HG03558 (cell line): Measurements from ENCODE around the gene HSPA1A.
"Not testable (repeated sequence)": the region's sequence is repeated elsewhere in the genome, so short reads cannot be mapped to it uniquely, and the experiment has no call there.

ENCODE experiments used
- ATAC-seq: cut with Tn5 transposase; IDR thresholded peaks from one replicate; pipeline ENCODE4 v1.9.1; 2021; ENCODE audit warnings: moderate number of reproducible peaks; ENCODE audit not compliant: unreplicated experiment; ENCODE audit errors: extremely low read depth

Gene HSPA1A

DNA sequence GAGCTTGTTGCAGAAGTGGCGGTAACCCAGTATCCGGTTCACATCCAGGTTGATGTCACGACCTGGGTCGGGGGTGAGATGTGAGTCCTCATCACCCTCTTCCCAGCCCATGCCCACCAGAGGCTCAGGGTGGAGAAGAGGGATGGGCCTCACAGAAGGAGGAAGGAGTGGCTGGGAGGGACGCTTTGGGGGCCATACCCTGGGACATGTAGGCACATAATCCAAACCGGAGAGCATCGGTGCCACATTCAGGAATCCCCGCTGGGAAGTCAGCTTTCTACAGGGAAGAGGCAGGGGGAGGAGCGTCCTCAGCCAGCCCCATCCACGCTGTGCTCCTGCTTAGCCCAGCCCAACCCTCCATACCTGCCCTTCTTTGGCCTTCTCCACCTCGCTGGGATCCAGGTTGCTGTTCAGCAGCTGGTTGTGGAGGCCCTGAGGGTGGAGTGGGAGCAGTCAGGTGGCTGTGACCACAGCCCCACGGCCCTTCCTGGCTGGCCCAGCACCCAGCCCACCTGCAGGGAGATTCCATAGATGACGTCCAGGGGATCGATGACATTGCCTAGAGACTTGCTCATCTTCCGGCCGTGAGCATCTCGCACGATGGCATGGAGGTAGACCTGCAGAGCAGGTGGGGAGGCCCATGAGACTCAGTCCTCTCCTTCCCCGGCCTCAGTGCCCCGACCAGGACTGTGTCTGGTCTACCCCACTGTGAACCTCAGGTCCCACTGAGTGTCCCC lies 34.7 kb upstream of the HSPA1A start:
- no peak for ATAC-seq

DNA sequence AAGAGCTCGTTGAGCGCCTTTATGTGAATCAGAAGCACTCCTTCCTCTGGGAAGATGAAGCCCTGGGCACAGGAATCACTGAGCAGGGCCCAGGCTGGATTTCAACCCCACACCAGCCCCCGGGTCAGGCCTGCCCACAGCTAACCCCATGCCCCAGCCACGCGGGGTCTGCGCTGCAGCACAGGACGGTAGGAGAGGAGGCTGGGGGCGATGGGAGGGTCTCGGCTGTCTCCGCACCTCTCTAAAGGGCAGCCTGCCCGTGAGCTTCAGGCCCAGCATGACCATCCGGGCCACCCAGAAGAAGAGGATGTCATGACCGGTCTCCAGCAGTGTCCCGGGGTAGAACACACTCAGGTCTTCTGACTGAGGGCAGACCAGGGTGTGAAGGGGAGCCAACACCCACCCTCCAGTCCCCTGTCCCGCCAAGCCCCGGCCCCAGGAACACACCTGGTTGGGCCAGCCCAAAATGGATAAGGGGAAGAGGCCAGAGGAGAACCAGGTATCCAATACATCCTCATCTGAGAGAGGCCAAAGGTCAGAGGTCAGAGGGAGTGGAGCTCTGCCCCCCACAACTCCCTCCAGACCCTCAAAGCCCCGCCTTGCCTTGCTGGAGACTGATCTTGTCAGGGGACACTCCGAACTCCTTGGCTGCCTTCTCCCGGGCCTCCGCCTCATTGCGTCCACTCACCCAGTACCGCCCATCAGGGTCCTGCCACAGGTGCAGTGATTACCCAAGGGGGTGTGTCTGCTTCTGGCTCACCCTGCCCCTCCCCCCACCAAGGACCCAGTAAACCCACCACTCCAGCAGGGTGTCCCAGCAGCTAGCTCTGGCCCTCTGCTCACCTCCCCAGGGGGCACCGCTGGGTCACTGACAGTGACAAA lies 33.9 kb upstream of the HSPA1A start:
- ATAC-seq, result no peak

DNA sequence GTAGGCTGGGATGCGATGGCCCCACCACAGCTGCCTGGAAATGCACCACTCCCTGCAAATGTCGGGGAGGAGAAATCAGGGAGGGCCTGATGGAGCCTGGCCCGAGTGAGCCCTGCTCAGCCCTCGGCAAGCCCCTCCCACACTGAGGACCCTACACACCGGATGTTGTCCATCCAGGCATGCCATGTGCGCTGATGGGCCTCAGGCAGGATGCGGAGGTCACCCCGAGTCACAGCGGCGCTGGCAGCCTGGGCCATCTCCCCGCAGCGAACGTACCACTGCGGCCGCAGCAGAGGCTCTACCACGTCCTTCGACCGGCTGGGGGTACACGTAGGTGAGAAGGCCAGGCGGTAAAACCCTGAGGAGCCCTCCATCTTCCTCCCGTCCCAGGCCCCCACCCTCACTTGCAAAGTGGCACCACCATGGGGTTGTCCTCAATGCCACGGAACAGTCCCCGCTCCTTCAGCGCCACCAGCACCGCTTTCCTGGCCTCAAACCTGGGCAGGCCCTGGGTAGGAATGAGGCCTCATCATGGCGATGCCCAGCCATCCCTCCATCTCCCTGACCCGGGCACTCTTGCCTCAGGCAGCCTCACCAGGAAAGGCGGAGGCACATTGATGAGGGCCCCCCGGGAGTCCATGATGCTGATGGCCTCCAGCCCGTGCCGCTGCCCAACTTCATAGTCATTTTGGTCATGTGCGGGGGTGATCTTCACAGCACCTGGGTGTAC lies 33.1 kb upstream of the HSPA1A start:
- no peak for ATAC-seq

DNA sequence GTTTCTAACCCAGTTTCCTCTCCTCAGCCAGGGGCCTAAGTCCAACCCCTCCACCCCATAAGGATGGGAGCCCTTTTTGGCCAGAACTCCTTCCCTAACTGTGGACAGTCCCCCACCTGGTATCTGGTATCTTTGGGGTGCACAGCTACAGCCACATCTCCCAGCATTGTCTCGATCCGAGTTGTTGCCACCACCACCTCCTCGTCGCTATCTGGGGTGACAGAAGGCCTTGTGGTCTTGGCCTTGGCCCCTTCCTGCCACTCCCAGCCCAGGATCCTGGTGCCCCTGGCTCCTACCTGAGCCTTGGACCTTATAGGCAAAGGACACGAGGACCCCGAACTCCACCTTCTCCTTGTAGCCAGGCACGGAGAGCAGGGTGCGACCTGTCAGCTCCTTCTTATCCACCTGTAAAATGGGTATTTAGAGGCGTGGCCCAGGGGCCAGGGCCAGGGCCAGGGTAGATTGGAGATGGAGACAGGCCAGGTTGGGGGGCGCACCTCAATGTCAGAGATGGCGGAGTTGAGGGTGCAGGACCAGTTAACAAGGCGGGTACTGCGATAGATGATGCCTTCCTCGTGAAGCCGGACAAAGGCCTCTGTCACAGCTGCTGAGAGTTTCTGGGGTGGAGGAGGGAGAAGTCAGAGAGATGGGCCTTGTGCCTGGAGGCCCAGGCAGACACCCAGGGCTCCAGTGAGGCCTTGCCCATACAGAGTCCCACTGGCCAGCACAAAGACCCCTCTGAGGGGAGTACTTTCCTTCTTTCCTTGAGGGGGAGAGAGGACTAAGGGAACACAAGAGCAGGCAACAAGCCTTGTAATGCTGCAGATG lies 31.0 kb upstream of the HSPA1A start:
- ATAC-seq, result no peak

DNA sequence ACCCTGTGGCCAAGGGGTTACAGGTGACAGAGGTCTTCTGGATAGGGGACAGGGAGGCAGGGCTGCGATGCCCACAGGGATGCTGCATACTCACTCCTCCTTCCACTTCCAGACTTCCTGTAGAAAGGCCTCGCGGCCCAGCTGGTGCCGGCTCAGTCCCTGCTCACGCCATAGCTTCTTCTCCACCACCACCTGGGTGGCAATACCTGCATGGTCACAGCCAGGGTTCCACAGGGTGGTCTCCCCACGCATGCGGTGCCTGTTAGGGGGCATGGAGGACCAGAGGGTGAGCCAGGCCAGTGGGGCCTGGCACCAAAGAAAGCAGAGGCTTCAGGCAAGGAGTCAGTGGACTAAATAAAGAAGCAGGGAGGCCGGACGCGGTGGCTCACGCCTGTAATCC lies 29.9 kb upstream of the HSPA1A start:
- ATAC-seq, result no peak

DNA sequence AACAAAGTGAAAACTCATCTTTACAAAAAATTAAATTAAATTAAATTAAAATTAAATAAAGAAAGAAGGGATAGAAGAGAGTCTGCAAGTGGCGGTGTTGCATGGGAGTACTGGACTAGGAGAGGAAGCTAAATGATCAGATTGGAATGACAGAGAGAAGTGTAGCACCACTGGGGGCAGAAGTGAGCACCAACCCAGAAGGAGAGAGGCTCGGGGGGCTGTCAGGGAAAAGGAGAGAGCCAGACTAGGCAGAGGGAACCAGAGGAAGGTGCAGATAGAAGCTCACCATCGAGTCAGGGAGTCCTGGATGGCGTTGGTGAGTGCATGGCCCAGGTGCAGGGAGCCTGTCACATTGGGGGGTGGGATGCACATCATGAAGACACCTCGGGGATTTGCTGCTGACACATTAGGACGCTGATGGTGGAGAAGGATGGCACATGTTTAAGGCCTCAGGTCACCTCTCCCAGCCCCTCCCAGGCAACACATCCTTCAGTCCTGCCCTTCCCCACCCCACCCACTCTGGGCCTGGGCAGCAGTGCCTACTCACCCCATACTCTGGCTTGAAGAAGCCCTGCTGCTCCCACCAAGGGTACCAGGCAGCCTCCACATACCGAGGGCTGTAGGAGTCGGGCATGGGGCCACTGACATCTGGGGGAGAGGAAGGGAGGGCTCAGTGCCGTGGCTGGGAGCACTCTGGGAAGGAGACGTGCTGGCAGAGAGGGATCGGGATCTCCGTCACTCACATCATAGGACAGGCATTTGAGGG lies 23.8 kb upstream of the HSPA1A start:
- no peak for ATAC-seq

DNA sequence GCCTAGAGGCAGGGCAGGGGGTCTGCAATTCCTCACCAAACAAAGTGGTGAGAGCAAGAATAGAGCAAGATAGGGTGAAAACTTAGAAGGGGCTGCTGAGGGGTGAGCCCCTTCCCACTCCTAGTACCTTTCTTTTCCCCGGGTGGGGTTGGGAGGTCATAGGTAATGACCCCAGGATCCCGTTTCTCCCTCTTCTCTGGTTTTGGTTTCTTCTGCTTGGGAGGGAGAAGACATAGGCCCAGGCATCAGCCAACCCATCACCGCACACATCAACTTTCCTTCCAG lies 23.3 kb upstream of the HSPA1A start:
- no peak for ATAC-seq

DNA sequence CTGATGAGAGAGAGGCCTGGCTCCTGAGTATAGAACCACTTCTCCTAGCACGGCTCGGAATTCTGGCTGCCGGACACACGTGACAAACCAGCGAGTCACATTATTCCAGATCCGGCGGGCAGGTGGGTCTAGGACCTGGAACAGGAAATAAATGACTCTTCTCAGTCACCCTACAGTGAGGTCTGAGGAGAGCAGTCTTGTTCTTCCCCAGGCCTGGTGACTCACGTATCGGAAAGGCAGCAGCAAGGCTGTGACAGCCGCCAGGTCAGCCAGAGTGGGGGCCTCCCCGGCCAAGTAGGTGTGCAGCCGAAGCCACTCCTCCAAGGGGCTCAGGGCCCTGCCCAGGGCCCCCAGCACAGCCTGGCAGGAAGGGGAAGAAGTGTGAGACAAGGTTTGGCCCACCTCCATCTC lies 22.6 kb upstream of the HSPA1A start:
- ATAC-seq, result no peak

DNA sequence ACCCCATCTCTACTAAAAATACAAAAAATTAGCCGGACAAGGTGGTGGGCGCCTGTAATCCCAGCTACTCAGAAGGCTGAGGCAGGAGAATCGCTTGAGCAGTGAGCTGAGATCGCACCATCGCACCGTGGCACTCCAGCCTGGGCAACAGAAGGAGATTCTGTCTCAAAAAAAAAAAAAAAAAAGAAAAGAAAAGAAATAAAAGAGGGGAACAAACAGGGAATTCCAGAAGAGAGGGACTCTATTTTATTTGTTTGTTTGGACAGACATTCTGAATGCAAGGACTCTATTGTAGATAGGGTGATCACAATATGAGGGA lies 21.5 kb upstream of the HSPA1A start:
- not testable (repeated sequence) for ATAC-seq

DNA sequence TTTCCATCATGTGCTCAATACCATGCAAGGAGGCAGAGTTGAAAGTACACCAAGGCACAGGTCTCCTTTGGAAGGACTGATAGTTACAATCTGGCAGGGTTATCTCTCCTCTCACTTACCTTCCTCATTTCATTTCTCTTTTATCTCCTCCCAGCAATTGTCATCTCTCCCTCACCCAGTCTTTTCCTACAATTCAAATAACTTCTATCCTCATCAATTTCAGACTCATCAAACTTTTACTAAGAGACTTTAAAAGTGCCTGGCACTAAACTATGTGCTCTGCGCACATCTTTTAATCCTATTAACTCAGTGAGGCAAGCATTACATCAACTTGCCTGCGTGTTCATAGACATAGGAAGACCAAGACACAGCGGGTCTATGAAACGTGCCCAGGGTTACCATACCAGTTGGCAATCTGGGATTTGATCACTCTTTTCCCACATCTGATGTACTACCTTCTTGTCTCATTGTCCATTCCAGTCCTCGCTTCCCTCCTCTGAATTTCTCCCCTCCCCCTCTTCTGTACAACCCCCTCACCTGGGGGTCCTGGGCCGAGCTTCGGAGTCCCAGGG lies 21.0 kb upstream of the HSPA1A start:
- no peak for ATAC-seq

DNA sequence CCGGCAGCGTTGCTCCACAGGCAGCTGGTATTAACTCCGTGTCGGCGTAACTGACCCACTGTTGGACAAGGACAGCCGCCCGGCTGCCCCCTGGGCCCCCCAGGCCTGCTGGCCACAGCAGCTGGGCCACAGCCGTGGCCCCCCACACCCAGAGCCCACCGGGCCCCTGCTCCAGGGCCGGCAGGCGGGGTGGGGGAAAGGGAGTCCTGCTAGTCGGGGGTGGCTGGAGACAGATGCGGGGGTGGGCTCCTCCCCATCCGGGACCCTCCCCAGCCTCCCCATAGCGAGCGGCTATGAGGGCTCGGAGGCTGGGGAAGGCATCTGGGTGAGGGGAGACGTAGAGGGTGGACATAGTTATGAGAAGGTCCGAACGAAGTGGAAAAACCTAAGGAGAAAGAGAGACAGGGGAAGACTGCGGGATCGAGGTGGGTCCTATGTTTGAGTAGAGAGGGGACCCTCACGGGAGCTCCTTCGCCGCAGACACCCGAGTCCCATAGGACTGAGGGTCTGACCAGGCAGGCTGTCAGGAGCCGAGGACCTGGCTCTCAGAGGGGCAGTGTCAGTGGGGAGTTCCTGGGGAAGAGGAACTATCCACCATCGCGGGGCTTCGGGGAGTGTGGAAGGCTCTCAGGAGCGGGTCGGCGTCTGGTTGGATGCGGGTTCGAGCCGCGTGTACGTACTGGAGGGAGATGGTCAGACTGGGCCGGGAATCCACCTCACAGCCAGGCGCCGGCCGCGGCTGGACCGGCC lies 20.3 kb upstream of the HSPA1A start:
- no peak for ATAC-seq

DNA sequence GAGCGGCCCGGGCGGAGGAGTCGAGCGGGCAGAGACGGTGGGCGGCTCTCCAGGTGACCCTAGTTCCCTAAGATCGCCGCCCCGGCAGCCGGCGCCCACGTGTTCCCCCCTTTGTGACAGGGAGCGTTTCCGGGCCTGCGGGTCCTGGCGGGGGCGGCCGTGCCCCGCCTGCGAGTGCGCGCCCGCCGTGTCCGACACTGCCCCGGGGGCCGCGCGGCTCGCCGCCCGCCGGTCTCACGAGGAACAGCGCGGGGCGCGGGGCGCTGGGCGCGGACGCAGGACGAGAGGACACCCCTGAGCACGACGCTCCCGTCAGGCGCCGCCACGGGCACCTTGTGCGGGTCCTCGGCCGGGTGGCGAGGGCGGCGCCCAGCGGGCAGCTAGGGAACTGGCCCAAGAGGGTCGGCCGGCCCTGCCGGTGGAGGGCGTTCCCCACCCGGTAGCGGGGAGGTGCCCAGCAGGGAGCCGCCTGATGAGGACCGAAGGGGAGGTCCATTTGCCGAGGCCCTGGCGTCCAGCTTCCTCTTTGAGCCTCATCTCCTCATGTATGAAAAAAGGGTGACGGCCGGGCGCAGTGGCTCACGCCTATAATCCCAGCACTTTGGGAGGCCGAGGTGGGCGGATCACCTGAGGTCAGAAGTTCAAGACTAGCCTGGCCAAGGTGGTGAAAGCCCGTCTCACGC lies 19.6 kb upstream of the HSPA1A start, which contains the start of gene VARS1:
TSS of gene VARS1 (minus strand) at position 137 of the 683 bp plus-strand sequence. CDS start 535 bp downstream, outside the sequence.
- peak; percentile 55 for ATAC-seq

DNA sequence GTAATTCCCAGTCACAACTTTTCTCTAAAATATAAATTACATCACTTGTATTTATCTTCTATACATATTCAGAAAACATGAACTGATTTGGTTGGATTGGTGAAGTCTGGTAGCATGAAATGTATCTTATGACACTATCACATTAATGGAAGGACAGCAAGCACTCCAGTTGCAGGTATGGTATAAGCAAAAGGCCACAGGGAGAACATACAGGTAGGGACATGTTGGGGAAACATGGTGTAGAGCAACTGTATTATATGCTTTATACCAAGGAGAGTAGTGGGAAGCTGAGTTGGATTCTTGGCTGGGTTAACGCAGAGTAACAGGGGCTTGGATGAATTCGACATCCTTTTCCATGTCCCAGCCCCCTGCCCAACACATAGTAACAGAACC lies 18.4 kb upstream of the HSPA1A start:
- no peak for ATAC-seq

DNA sequence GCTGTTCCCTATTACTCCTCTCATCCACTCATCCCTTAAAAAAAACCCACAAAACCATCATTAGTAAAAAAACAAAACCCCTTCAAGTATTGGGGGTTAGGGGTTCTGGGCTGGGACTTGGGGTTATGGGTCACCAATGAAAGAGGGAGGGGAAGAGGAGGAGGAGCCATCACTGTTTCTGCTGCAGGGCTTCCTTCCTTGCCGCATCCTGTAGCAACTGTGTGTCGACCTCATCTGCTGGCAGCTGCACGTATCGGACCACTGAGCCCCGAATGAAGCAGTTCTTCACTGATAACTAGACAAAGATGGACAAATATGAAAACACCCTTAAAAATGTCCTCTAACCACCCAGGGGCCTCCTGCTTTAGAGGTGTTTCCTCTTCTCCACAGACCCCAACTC lies 17.8 kb upstream of the HSPA1A start:
- no peak for ATAC-seq

DNA sequence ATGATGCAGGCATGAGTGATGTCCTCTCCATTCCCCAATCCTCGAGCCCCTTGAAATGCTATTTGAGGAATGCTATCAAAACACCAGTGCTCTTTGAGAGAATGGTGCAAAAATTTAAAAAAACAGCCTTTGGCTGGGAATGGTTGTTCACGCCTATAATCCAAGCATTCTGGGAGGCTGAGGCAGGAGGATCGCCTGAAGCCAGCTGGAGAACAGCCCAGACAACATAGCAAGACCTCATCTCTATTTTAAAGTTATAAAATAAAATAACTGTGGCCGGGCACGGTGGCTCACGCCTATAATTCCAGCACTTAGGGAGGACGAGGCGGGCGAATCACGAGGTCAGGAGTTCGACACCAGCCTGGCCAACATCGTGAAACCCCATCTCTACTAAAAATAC lies 15.6 kb upstream of the HSPA1A start:
- no peak for ATAC-seq

DNA sequence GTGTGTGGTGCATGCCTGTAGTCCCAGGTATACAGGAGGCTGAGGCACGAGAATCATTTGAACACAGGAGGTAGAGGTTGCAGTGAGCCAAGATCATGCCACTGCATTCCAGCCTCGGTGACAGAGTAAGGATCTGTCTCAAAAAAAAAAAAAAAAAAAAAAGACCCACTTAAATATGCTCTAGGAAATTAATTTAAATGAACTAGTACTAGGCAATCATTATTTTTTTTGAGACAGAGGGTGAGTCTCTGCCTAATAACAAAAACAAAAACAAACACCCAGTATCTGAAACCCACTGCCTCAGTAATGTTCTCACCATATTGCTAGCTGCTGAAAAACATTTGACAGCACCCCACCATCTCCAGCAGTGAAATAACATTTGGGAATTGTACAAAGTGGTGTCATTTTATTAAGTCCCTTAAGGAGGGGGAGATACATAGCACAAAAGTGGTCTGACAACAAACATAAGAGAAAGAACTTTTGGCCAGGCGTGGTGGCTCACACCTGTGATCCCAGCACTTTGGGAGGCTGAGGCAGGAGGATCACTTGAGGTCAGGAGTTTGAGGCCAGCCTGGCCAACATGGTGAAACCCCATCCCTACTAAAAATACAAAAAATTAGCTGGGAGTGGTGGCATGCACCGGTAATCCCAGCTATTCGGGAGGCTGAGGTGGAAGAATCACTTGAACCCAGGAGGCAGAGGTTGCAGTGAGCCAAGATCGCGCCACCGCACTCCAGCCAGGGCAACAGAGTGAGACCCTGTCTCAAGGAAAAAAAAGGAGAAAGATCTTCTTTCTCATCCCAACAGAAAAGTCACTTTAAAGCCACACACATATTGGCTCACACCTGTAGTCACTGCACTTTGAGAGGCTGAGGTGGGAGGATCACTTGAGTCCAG lies 14.1 kb upstream of the HSPA1A start:
- ATAC-seq, result not testable (repeated sequence)

DNA sequence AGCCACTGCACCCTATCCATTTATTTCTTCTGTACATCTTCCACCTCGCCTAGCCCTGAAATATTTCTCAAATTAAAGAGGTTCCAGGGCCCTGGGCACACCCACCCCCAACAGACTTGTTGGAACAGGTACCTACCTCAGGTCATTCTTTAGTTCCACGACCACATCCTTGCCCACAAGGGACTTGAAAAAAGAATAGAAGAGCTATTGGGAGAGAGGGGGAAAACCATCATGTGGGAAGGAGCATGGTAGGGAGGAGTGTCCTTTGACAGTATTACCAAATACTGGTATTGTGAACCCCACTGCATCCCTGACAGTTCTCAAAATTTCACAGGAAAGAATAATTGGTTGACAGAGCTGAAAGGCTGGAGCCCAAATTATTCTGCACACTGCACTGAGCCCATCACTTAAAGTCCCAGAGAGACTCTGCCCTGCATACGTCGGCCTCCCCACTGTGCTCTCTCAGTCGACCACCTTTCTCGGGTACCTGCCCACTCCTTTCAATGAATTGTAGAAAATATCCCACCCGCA lies 9.3 kb upstream of the HSPA1A start:
- ATAC-seq, result no peak
